GM12878 (cell line): ENCODE data around the gene FAM186B. TPM values are rescaled to one million over a fixed set of nuclear protein-coding genes. Genes with fewer than 3 reads are reported as not detected.

ENCODE experiments used
- ATAC-seq: fragments of 200-7000 bp; cut with Tn5 transposase; 3 replicates; pipeline ENCODE4 v1.9.1; 2020; ENCODE audit warnings: mild to moderate bottlenecking, moderate library complexity
- BruUV-seq: library from RNA; stranded (reverse); fragments of 400-500 nt; replicated peaks from 2 replicates; lab custom pipeline; 2021; lab: Mats Ljungman, UMichigan
- CTCF ChIA-PET: fragments of 300-600 bp; sonication (Branson Sonifier 250); formaldehyde crosslinking; extraction: SDS; loops from one replicate; lab custom pipeline; 2021; ENCODE audit warnings: inconsistent platforms; lab: Yijun Ruan, JAX
- POLR2A ChIA-PET: fragments of 350-600 bp; formaldehyde crosslinking; extraction: SDS; loops from one replicate; lab custom pipeline; 2021; ENCODE audit warnings: inconsistent platforms; lab: Charles Lee
- RAD21 ChIA-PET: fragments of 300-600 bp; sonication (Branson Sonifier 250); formaldehyde crosslinking; loops from one replicate; lab custom pipeline; 2023; ENCODE audit warnings: antibody characterized with exemption; ENCODE audit not compliant: unreplicated experiment; lab: Charles Lee
- SMC1A ChIA-PET: fragments of 300-600 bp; sonication (Branson Sonifier 250); formaldehyde crosslinking; loops from one replicate; lab custom pipeline; 2023; ENCODE audit not compliant: unreplicated experiment, uncharacterized antibody; lab: Charles Lee
- DNase-seq: peaks from one replicate; pipeline ENCODE4 v3.0.0-alpha.2; 2011; ENCODE audit warnings: low read depth, low spot score
- FAIRE-seq: peaks from 3 replicates; lab custom pipeline; 2011; peaks lifted over from hg19 to GRCh38; lab: Jason Lieb, UNC
- H2AFZ ChIP-seq: 2 replicates; pipeline ENCODE4 v1.6.0; 2011; ENCODE audit warnings: low read depth, low read length, control low read depth; ENCODE audit not compliant: control insufficient read depth
- H3K27ac ChIP-seq: 2 replicates; pipeline ENCODE4 v1.5.1; 2011; ENCODE audit warnings: control low read depth; ENCODE audit not compliant: control insufficient read depth, insufficient read depth
- H3K27me3 ChIP-seq, 2 experiments: replicated peaks in 1 of 2; 2 replicates each; pipeline versions ENCODE4 v1.6.0 to v1.6.1; 2011; ENCODE audit warnings: low read length in 1 of 2; ENCODE audit not compliant: control insufficient read depth in 2 of 2, insufficient read depth in 2 of 2
- H3K36me3 ChIP-seq, 2 experiments: 2 replicates each; pipeline ENCODE4 v1.5.1; 2011; ENCODE audit warnings: low read length in 1 of 2; ENCODE audit not compliant: control insufficient read depth in 2 of 2, insufficient read depth in 2 of 2
- H3K4me1 ChIP-seq: 2 replicates; pipeline ENCODE4 v1.6.1; 2011; ENCODE audit warnings: mild to moderate bottlenecking, low read length, moderate library complexity, mixed read lengths; ENCODE audit not compliant: control insufficient read depth, insufficient read depth
- H3K4me2 ChIP-seq: 2 replicates; pipeline ENCODE4 v1.6.0; 2011; ENCODE audit warnings: control low read depth; ENCODE audit not compliant: control insufficient read depth, insufficient read depth
- H3K4me3 ChIP-seq: fragments of 200-600 bp; sonication (generic); 2 replicates; pipeline ENCODE4 v1.5.1; 2016
- H3K79me2 ChIP-seq: 2 replicates; pipeline ENCODE4 v1.6.0; 2011; ENCODE audit warnings: low read length; ENCODE audit not compliant: control insufficient read depth, insufficient read depth
- H3K9ac ChIP-seq: 2 replicates; pipeline ENCODE4 v1.8.0; 2011; ENCODE audit warnings: low read length, control low read depth, mixed read lengths; ENCODE audit not compliant: control insufficient read depth, insufficient read depth
- H3K9me3 ChIP-seq: replicated peaks from 3 replicates; pipeline ENCODE4 v1.5.1; 2011; ENCODE audit warnings: mild to moderate bottlenecking, low read length; ENCODE audit not compliant: control insufficient read depth, insufficient read depth
- H4K20me1 ChIP-seq: 2 replicates; pipeline ENCODE4 v1.6.0; 2011; ENCODE audit not compliant: control insufficient read depth, insufficient read depth
- BHLHE40 ChIP-seq, 2 experiments: fragments of 450-650 bp in 1 of 2; IDR thresholded peaks; 2 replicates each; pipeline ENCODE4 v1.6.1; 2011 to 2017; ENCODE audit warnings: low read depth in 2 of 2, borderline replicate concordance in 1 of 2, improper control_type of control experiment in 1 of 2, low read length in 1 of 2, mild to moderate bottlenecking in 1 of 2
- DPF2 ChIP-seq: fragments of 450-650 bp; IDR thresholded peaks from 2 replicates; pipeline ENCODE4 v1.6.1; 2017; ENCODE audit warnings: mild to moderate bottlenecking
- JUND ChIP-seq: IDR thresholded peaks from 2 replicates; pipeline ENCODE4 v1.6.1; 2012; ENCODE audit warnings: low read depth, mild to moderate bottlenecking, low read length, improper control_type of control experiment, moderate library complexity
- PAX8 ChIP-seq: fragments of 450-650 bp; IDR thresholded peaks from 2 replicates; pipeline ENCODE4 v1.6.1; 2017; ENCODE audit warnings: mild to moderate bottlenecking, moderate library complexity
- PML ChIP-seq: IDR thresholded peaks from 2 replicates; pipeline ENCODE4 v1.6.1; 2012; ENCODE audit warnings: low read length, inconsistent platforms
- SMAD5 ChIP-seq: IDR thresholded peaks from 2 replicates; pipeline ENCODE4 v1.6.1; 2016; ENCODE audit warnings: antibody characterized with exemption, low read depth
- WGBS: methylation state at CpG from one replicate; pipeline ENCODE4 v1.1.6; 2016; ENCODE audit warnings: low lambda C conversion rate; ENCODE audit not compliant: insufficient replicate concordance, insufficient coverage; ENCODE audit errors: missing lambda C conversion rate; 5-methylcytosine and 5-hydroxymethylcytosine counted together
- in situ Hi-C: fragments of 300-500 bp; cut with MboI; formaldehyde crosslinking; loops from 9 replicates; pipeline ENCODE4 v1.14.3; 2018; ENCODE audit warnings: mixed read lengths
- intact Hi-C: fragments of 100-400 bp; cut with micrococcal nuclease; formaldehyde crosslinking; loops from one replicate; pipeline ENCODE4 v1.14.2; 2022; ENCODE audit not compliant: unreplicated experiment
- polyA plus RNA-seq, 11 experiments: library from polyadenylated mRNA; depleted of rRNA in 4 of 11; unstranded in 6 of 11; stranded (reverse) in 5 of 11; fragments of >200 nt; fragmentation: Nextera tagmentation in 4 of 11; fragmentation: Illumina TruSeq in 1 of 11; extraction: Ambion mirVana in 4 of 11; extraction: Trizol in 1 of 11; gene quantifications; 1 replicate in 1 of 11; 2 replicates in 10 of 11; pipeline versions ENCODE4 v1.2.1 to v1.2.3, GENCODE V29; 2011 to 2016; ENCODE audit warnings: inconsistent platforms in 2 of 11, missing spikeins in 2 of 11, low read depth in 1 of 11
- total RNA-seq, 4 experiments: library from RNA; depleted of rRNA in 3 of 4; stranded (reverse); fragments of >200 nt in 3 of 4; fragmentation: Illumina TruSeq in 1 of 4; extraction: Trizol in 1 of 4; gene quantifications; 2 replicates each; pipeline versions ENCODE4 v1.2.1 to v1.2.3, GENCODE V29; 2013 to 2021
- TF ChIP-seq, protein P1 (sequence below): fragments of 450-650 bp; conservative IDR thresholded peaks from 2 replicates; pipeline ENCODE4 v1.6.1; 2017; ENCODE audit warnings: mild to moderate bottlenecking, moderate library complexity
- TF ChIP-seq, protein P2 (sequence below): fragments of 450-650 bp; formaldehyde crosslinking; IDR thresholded peaks from 2 replicates; pipeline ENCODE4 v1.5.0; 2022; ENCODE audit warnings: mild to moderate bottlenecking, missing genetic modification characterization

Gene FAM186B
- total and polyA plus RNA-seq, 10 of the 15 experiments (the other 5 are each of a cell fraction or from before 2014, with no cell fraction given), result 0.13 to 0.79 (median 0.51) TPM

DNA sequence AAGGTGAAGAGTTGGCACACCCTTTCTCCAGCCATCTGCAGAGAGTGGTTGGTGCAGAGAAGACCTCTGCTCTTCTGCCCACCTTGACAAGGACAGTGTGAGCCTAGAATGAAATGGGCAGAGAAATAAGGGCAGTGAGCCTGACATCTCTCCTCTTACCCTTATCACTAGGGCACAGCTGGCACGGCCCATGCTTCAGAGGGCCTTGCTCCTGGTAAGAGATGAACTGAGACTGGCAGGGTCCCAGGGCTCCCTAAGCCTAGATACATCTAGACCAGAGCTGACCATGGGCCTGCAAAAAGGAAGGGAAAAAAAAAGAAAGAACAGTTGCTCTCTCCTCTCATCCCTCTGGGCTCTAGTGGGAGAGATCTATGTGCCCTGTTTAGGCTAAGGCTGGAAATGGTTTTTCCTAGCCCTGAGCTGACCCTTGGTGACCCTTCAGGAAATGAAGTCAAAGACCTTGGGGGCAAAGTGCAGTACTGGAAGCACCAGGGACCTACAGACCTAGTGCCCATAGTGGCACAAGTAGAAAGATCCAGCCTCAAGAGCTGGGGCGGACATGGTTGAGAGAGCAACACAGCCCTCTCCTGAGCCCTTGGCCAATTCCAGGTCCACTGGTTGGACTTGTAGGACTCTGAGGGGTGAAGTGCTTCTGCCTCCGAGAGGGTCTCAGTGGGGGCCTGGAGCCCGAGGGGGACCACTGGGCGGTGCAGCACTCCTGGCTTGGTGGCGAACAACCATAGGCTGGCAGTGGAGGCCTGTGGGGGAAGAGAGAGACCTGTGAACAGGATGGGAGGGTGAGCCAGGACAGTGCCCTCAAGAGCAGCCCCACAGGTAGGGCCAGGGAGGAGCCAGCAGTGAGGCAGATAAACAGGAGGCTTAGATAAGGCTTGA lies 40.0 kb upstream of the FAM186B start:
- in situ Hi-C loops, result loop anchor here (10.0 kb wide), 1 partner anchor 189 kb away; no protein-coding TSS in a partner anchor
- no peak overlapping the region for H2AFZ ChIP-seq
- SMC1A ChIA-PET, result interaction anchor here (0.6 to 10.9 kb wide), 19 partner anchors 8 to 194 kb away, joined by 3 to 191 read pairs (median 3); partner anchors contain the start of genes FMNL3 and TMBIM6
- RAD21 ChIA-PET, result interaction anchor here (0.8 to 6.4 kb wide), 12 partner anchors 9 to 287 kb away, joined by 3 to 107 read pairs (median 4); partner anchors contain the start of gene FMNL3
- no peak for TF ChIP-seq SMAD5
- TF ChIP-seq, protein P1, sequence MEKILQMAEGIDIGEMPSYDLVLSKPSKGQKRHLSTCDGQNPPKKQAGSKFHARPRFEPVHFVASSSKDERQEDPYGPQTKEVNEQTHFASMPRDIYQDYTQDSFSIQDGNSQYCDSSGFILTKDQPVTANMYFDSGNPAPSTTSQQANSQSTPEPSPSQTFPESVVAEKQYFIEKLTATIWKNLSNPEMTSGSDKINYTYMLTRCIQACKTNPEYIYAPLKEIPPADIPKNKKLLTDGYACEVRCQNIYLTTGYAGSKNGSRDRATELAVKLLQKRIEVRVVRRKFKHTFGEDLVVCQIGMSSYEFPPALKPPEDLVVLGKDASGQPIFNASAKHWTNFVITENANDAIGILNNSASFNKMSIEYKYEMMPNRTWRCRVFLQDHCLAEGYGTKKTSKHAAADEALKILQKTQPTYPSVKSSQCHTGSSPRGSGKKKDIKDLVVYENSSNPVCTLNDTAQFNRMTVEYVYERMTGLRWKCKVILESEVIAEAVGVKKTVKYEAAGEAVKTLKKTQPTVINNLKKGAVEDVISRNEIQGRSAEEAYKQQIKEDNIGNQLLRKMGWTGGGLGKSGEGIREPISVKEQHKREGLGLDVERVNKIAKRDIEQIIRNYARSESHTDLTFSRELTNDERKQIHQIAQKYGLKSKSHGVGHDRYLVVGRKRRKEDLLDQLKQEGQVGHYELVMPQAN, result no peak
- TF ChIP-seq BHLHE40 (IDR thresholded peaks at IDR 0.05; ENCODE audit: borderline replicate concordance in 1 of 2, low read depth in 2 of 2, low read length in 1 of 2), result no peak
- no peak for TF ChIP-seq JUND
- TF ChIP-seq PML, result no peak
- TF ChIP-seq PAX8, result no peak
- TF ChIP-seq, protein P2, sequence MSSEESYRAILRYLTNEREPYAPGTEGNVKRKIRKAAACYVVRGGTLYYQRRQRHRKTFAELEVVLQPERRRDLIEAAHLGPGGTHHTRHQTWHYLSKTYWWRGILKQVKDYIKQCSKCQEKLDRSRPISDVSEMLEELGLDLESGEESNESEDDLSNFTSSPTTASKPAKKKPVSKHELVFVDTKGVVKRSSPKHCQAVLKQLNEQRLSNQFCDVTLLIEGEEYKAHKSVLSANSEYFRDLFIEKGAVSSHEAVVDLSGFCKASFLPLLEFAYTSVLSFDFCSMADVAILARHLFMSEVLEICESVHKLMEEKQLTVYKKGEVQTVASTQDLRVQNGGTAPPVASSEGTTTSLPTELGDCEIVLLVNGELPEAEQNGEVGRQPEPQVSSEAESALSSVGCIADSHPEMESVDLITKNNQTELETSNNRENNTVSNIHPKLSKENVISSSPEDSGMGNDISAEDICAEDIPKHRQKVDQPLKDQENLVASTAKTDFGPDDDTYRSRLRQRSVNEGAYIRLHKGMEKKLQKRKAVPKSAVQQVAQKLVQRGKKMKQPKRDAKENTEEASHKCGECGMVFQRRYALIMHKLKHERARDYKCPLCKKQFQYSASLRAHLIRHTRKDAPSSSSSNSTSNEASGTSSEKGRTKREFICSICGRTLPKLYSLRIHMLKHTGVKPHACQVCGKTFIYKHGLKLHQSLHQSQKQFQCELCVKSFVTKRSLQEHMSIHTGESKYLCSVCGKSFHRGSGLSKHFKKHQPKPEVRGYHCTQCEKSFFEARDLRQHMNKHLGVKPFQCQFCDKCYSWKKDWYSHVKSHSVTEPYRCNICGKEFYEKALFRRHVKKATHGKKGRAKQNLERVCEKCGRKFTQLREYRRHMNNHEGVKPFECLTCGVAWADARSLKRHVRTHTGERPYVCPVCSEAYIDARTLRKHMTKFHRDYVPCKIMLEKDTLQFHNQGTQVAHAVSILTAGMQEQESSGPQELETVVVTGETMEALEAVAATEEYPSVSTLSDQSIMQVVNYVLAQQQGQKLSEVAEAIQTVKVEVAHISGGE (CRISPR knock-in tag), result no peak
- TF ChIP-seq DPF2, result no peak
- TF ChIP-seq, all 136 proteins: peak for 0
- POLR2A ChIA-PET, result interaction anchor here (0.6 to 1.9 kb wide), 6 partner anchors 16 to 286 kb away, joined by 3 to 16 read pairs (median 4); no protein-coding TSS in a partner anchor
- DNase-seq (no peak), ATAC-seq (peak; percentile 8; the same call in 1 of the 3 replicates), FAIRE-seq (no peak)
- WGBS, result 100% methylated on average over 6 of the region's 6 CpGs
- Histone ChIP-seq H3K79me2 (no peaks in the 10 kb centered on the region), H4K20me1 (no peaks in the 10 kb centered on the region), H3K27ac (peak overlapping the region; percentile 28; the same call in 1 of the 2 replicates), H3K9ac (no peak overlapping the region), H3K27me3 (no peaks in the 10 kb centered on the region), H3K9me3 (no peaks in the 10 kb centered on the region), H3K4me2 (no peak overlapping the region), H3K36me3 (peaks cover 29 to 48% of the 10 kb centered on the region in 2 experiments), H3K4me1 (no peaks in the 10 kb centered on the region), H3K4me3 (no peak overlapping the region)
- intact Hi-C loops, result no loop called here
- no TSS peak for BruUV-seq
- CTCF ChIA-PET, result interaction anchor here (0.8 to 20.4 kb wide), 14 partner anchors 8 to 200 kb away, joined by 3 to 486 read pairs (median 4); partner anchors contain the start of genes FMNL3 and TMBIM6
